Hepatocyte (in vitro differentiated cells): ENCODE data around the gene CARD11. TPM values are rescaled to one million over a fixed set of nuclear protein-coding genes. Genes with fewer than 3 reads are reported as not detected.

Experiments
- DNase-seq: peaks from one replicate; pipeline ENCODE4 v3.0.0-alpha.2; 2016; ENCODE audit warnings: low spot score
- H2AFZ ChIP-seq: fragments of 200-600 bp; sonication (generic); 2 replicates; pipeline ENCODE4 v1.6.0; 2016; ENCODE audit warnings: antibody characterized with exemption, mild to moderate bottlenecking
- H3K27ac ChIP-seq: fragments of 200-600 bp; sonication (generic); 2 replicates; pipeline ENCODE4 v1.5.1; 2016; ENCODE audit warnings: mild to moderate bottlenecking
- H3K27me3 ChIP-seq: fragments of 200-600 bp; sonication (generic); 2 replicates; pipeline ENCODE4 v1.6.1; 2016
- H3K36me3 ChIP-seq: fragments of 200-600 bp; sonication (generic); replicated peaks from 2 replicates; pipeline ENCODE4 v1.5.1; 2016; ENCODE audit warnings: low read depth; ENCODE audit not compliant: insufficient read depth
- H3K4me1 ChIP-seq: fragments of 200-600 bp; sonication (generic); 2 replicates; pipeline ENCODE4 v1.5.1; 2016; ENCODE audit warnings: mild to moderate bottlenecking, moderate library complexity; ENCODE audit not compliant: insufficient read depth
- H3K4me2 ChIP-seq: fragments of 200-600 bp; sonication (generic); 2 replicates; pipeline ENCODE4 v1.6.0; 2016
- H3K4me3 ChIP-seq: fragments of 200-600 bp; sonication (generic); 2 replicates; pipeline ENCODE4 v1.5.1; 2016; ENCODE audit warnings: mild to moderate bottlenecking
- H3K79me2 ChIP-seq: fragments of 200-600 bp; sonication (generic); 2 replicates; pipeline ENCODE4 v1.6.0; 2017; ENCODE audit warnings: mild to moderate bottlenecking
- H3K9me2 ChIP-seq: fragments of 200-600 bp; sonication (generic); replicated peaks from 2 replicates; pipeline ENCODE4 v1.6.0; 2017; ENCODE audit warnings: mild to moderate bottlenecking; ENCODE audit not compliant: insufficient read depth
- H3K9me3 ChIP-seq: fragments of 200-600 bp; sonication (generic); 2 replicates; pipeline ENCODE4 v1.5.1; 2016; ENCODE audit warnings: low read depth, mild to moderate bottlenecking
- H4K20me1 ChIP-seq: fragments of 200-600 bp; sonication (generic); 2 replicates; pipeline ENCODE4 v1.6.0; 2016; ENCODE audit warnings: mild to moderate bottlenecking; ENCODE audit not compliant: insufficient read depth, poor library complexity, severe bottlenecking
- CTCF ChIP-seq: fragments of 200-600 bp; sonication (generic); IDR thresholded peaks from 2 replicates; pipeline ENCODE4 v1.5.1; 2016; ENCODE audit warnings: antibody characterized with exemption, mild to moderate bottlenecking; ENCODE audit not compliant: poor library complexity
- EZH2 ChIP-seq: fragments of 200-600 bp; sonication (generic); IDR thresholded peaks from 2 replicates; pipeline ENCODE4 v1.6.1; 2016; ENCODE audit warnings: antibody characterized with exemption, mild to moderate bottlenecking, borderline replicate concordance
- EZH2phosphoT487 ChIP-seq: fragments of 200-600 bp; sonication (generic); IDR thresholded peaks from one replicate; pipeline ENCODE4 v1.6.1; 2018; ENCODE audit warnings: antibody characterized with exemption, mild to moderate bottlenecking, low read depth, moderate library complexity; ENCODE audit not compliant: unreplicated experiment, severe bottlenecking
- WGBS: methylation state at CpG from one replicate; pipeline ENCODE4 v1.1.6; 2016; ENCODE audit warnings: low lambda C conversion rate; ENCODE audit errors: missing lambda C conversion rate; 5-methylcytosine and 5-hydroxymethylcytosine counted together
- polyA plus RNA-seq: library from polyadenylated mRNA; unstranded; fragments of >200 nt; fragmentation: Nextera tagmentation; extraction: Ambion mirVana; gene quantifications from 2 replicates; pipeline ENCODE4 v1.2.1, GENCODE V29; 2016
- total RNA-seq: library from RNA; depleted of rRNA; stranded (reverse); fragments of >200 nt; gene quantifications from 2 replicates; pipeline ENCODE4 v1.2.3, GENCODE V29; 2014

CARD11 gene
- total and polyA plus RNA-seq, 2 experiments from 2014 or later: 9.6 to 10.9 TPM

- no peaks in the 10 kb centered on the region for H3K9me3 ChIP-seq
- no peak overlapping the region for H3K27ac ChIP-seq
- H3K4me1 ChIP-seq: peaks cover 14% of the 10 kb centered on the region
- H3K36me3 ChIP-seq: no peaks in the 10 kb centered on the region
- no peak for DNase-seq
- no peak overlapping the region for H3K4me3 ChIP-seq
- no peaks in the 10 kb centered on the region for H4K20me1 ChIP-seq
- H3K27me3 ChIP-seq: no peaks in the 10 kb centered on the region
- H3K79me2 ChIP-seq: no peaks in the 10 kb centered on the region
- TF ChIP-seq EZH2phosphoT487 (no peak), CTCF (no peak), EZH2 (no peak)
- no peak overlapping the region for H2AFZ ChIP-seq
- no peaks in the 10 kb centered on the region for H3K9me2 ChIP-seq
- H3K4me2 ChIP-seq: no peak overlapping the region
- 72% methylated on average over 14 of the region's 14 CpGs for WGBS
Measured at GRCh38 chr7:2860627-2861133, 183.0 kb downstream of the CARD11 start.

GRCh38 chr7:2859952-2860351 lies 183.7 kb downstream of the CARD11 start:
- H3K27ac ChIP-seq: no peak overlapping the region
- H3K79me2 ChIP-seq: no peaks in the 10 kb centered on the region
- no peaks in the 10 kb centered on the region for H3K27me3 ChIP-seq
- no peak overlapping the region for H2AFZ ChIP-seq
- H3K9me3 ChIP-seq: no peaks in the 10 kb centered on the region
- WGBS: 94% methylated on average over 6 of the region's 6 CpGs
- H3K9me2 ChIP-seq: no peaks in the 10 kb centered on the region
- H4K20me1 ChIP-seq: no peaks in the 10 kb centered on the region
- H3K36me3 ChIP-seq: no peaks in the 10 kb centered on the region
- TF ChIP-seq CTCF (no peak), EZH2 (no peak)
- no peak overlapping the region for H3K4me3 ChIP-seq
- DNase-seq: no peak
- H3K4me2 ChIP-seq: no peak overlapping the region
- peaks cover 14% of the 10 kb centered on the region for H3K4me1 ChIP-seq

- Histone ChIP-seq H3K4me2 (no peak overlapping the region), H3K9me3 (no peaks in the 10 kb centered on the region), H3K27me3 (no peaks in the 10 kb centered on the region), H3K27ac (no peak overlapping the region), H3K9me2 (no peaks in the 10 kb centered on the region), H3K4me1 (peaks cover 8% of the 10 kb centered on the region), H4K20me1 (no peaks in the 10 kb centered on the region), H2AFZ (no peak overlapping the region), H3K36me3 (no peaks in the 10 kb centered on the region), H3K79me2 (no peaks in the 10 kb centered on the region), H3K4me3 (no peak overlapping the region)
- no peak for DNase-seq
- no peak for TF ChIP-seq EZH2phosphoT487
- no peak for TF ChIP-seq CTCF
- no peak for TF ChIP-seq EZH2
- WGBS: 94% methylated on average over 5 of the region's 5 CpGs
Measured at GRCh38 chr7:2858621-2859020, 185.0 kb downstream of the CARD11 start.
